GM06990 (cell line): ENCODE data around the gene FASN.

Experiments
- DNase-seq: peaks from one replicate; pipeline ENCODE4 v3.0.0-alpha.2; 2011; ENCODE audit not compliant: insufficient read length; ENCODE audit errors: extremely low read depth
- H3K27me3 ChIP-seq: replicated peaks from 2 replicates; pipeline ENCODE4 v1.6.0; 2011; ENCODE audit warnings: low read length; ENCODE audit not compliant: control insufficient read depth, insufficient read depth
- H3K36me3 ChIP-seq: 2 replicates; pipeline ENCODE4 v1.5.1; 2011; ENCODE audit warnings: low read length; ENCODE audit not compliant: control insufficient read depth, insufficient read depth
- H3K4me3 ChIP-seq: replicated peaks from 2 replicates; pipeline ENCODE4 v1.5.1; 2011; ENCODE audit warnings: low read depth, mild to moderate bottlenecking, control low read depth, low read length
- CTCF ChIP-seq: IDR thresholded peaks from 2 replicates; pipeline ENCODE4 v1.5.1; 2011; ENCODE audit warnings: low read length, control low read depth, mild to moderate bottlenecking, inconsistent platforms; ENCODE audit not compliant: insufficient read depth, poor library complexity, severe bottlenecking

FASN gene

DNA sequence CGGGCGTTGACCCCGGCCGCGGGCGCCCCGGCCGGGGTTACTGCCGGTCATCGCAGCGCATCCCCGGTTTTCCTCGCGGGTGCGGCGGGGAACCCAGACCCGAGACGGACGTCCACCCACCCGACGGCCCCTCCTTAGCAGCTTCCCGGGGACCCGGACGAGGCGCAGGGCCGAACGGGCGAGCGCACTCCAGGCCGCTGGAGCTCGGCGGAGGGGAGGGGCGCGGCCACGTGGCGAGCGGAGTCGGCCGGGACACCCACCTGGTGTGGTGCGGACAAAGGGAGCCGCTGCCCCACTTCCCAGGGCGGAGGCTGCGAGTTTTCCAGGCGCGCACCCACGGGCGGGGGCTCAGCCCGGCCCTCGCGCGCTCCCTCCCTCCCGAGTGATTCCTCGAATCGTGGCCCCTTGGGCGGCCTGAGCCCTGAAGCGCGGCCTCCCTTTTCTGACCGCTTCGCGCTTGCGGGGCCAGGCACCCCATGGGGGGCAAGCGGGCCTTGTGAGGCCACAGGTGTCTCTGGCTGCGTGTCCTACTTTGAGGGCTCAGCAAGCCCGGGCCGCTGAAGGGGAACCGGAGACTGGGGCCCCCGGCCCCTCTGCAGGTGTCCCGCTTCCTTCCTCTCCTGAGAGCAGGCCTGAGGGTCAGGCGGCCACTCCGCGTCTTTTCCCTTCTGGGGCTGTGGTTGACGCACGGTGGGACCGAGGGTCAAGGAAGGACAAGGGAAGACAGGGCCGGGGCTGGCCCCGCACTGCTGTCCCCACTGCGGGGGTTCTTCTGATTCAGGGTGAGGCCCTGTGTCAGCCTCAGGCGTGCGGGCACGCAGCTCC is 1.1 kb upstream of the FASN start:
- H3K36me3 ChIP-seq, result peaks cover 19% of the 10 kb centered on the region
- H3K4me3 ChIP-seq, result peak overlapping the region; percentile 82
- H3K27me3 ChIP-seq, result no peaks in the 10 kb centered on the region
- DNase-seq, result peak; percentile 66
- TF ChIP-seq CTCF, result no peak

DNA sequence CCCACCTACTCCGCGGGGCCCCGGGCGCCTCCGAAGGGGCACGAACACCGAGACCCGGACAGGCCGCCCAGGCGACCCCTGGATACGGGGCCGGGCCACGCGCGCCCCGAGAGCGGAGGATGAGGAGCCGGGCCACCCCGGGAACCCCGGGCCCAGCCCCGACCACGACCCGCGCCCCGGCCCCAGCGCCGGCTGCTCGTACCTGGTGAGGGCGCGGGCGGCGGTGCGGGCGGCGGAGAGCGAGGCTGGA is 192 bp downstream of the FASN start:
- peaks cover 31% of the 10 kb centered on the region for H3K36me3 ChIP-seq
- no peak for TF ChIP-seq CTCF
- no peaks in the 10 kb centered on the region for H3K27me3 ChIP-seq
- H3K4me3 ChIP-seq, result peak overlapping the region; percentile 87
- DNase-seq, result no peak

GRCh38 chr17:82097184-82097918 is 685 bp downstream of the FASN start:
- no peak for TF ChIP-seq CTCF
- peaks cover 32% of the 10 kb centered on the region for H3K36me3 ChIP-seq
- H3K27me3 ChIP-seq, result no peaks in the 10 kb centered on the region
- peak overlapping the region; percentile 87 for H3K4me3 ChIP-seq
- peak; percentile 55 for DNase-seq

DNA sequence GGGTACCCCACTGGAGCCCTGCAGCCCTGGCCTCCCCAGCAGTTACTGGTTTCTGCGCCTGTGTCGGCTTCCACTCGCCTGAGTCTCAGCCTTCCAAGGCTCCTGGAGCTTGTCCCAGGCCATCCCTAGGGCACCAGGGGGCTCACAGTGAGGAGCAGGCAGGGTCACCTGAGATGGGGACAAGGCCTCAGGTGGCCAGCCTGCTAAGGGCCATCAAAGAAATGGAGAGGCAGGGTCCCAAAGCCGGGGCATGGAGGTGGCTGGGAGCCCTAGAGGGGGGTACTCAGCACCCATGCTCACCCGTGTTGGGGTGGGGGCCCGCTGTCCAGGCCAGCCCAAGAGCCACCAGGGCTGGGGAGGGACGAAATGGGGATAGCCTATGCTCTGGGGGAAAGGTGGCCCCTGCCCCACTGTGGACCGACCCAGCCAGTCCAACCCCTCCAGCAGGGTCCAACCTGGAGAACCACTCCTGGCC is 1.3 kb downstream of the FASN start:
- peak overlapping the region; percentile 87 for H3K4me3 ChIP-seq
- H3K36me3 ChIP-seq, result peaks cover 38% of the 10 kb centered on the region
- no peak for TF ChIP-seq CTCF
- no peaks in the 10 kb centered on the region for H3K27me3 ChIP-seq
- DNase-seq, result no peak

DNA sequence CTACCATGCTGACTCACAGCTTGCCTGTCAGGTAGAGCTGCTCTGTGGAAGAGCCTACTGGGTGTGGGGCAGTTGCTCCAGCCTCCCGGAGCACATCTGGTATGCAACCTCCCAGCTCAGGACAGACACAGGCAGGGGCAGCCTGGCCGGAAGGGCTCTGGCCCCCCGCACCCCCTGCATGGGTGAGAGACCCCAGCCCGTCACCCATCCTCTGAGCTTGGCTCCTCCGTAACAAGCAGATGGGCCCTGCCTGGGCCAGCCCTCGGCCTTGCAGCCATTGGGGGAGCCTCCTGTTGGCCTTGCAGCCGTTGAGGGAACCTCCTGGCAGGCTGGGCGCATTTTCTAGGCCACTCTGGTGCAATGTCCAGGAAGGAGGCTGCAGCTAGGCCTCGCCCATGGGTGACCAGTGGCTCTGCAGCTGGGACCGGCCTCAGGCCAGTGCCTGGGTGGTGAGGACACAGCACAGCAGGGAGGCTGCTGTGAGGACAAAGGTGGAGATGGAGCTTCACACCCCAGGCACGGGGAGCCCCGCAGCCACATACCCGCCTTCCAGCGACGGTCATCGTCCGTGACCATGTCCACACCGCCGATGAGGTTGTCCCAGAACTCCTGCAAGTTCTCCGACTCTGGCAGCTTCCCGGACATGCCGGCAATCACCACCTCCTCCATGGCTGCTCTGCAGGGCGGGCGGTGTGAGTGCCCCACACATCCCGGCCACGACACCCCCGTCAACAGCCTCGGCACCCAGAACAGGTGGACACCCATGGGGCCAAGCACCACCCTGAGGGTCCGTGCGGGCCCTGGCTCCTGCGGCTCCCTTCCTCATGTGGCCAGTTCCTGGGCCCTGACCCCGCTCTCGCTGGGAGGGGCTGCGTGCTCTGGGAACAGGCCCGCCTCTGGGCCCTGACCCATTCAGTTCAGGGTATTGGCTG is 2.0 kb downstream of the FASN start:
- TF ChIP-seq CTCF, result no peak
- peaks cover 41% of the 10 kb centered on the region for H3K36me3 ChIP-seq
- no peaks in the 10 kb centered on the region for H3K27me3 ChIP-seq
- peak; percentile 22 for DNase-seq
- H3K4me3 ChIP-seq, result peak overlapping the region; percentile 87
